Ramos (cell line): Measurements from ENCODE around the gene SLIT3.

Source experiments
- in situ Hi-C: fragments of 300-500 bp; cut with MboI; formaldehyde crosslinking; loops from one replicate; pipeline ENCODE4 v1.14.3; 2022; ENCODE audit warnings: low sequenced_read_pairs; ENCODE audit not compliant: unreplicated experiment

Gene SLIT3

GRCh38 chr5:168779333-168779732 is 521.6 kb downstream of the SLIT3 start:
- in situ Hi-C loops, result no loop called here

GRCh38 chr5:168778536-168778935 is 522.4 kb downstream of the SLIT3 start:
- in situ Hi-C loops, result no loop called here

- in situ Hi-C loops, result no loop called here
Observed at GRCh38 chr5:168777651-168778050, 523.3 kb downstream of the SLIT3 start.

GRCh38 chr5:168776070-168776469 is 524.9 kb downstream of the SLIT3 start:
- in situ Hi-C loops, result no loop called here

GRCh38 chr5:168773226-168773625 is 527.7 kb downstream of the SLIT3 start:
- in situ Hi-C loops, result no loop called here

- in situ Hi-C loops, result no loop called here
Observed at GRCh38 chr5:168772316-168772961, 528.5 kb downstream of the SLIT3 start.

- in situ Hi-C loops, result no loop called here
Observed at GRCh38 chr5:168771678-168772077, 529.3 kb downstream of the SLIT3 start.

- in situ Hi-C loops, result no loop called here
Observed at GRCh38 chr5:168770996-168771395, 529.9 kb downstream of the SLIT3 start.

- in situ Hi-C loops, result no loop called here
Observed at GRCh38 chr5:168770036-168770498, 530.9 kb downstream of the SLIT3 start.

GRCh38 chr5:168768172-168768571 is 532.8 kb downstream of the SLIT3 start:
- in situ Hi-C loops, result no loop called here

GRCh38 chr5:168766426-168766700 is 534.6 kb downstream of the SLIT3 start:
- in situ Hi-C loops, result no loop called here

GRCh38 chr5:168765551-168766425 is 535.2 kb downstream of the SLIT3 start:
- in situ Hi-C loops, result no loop called here

GRCh38 chr5:168765086-168765550 is 535.8 kb downstream of the SLIT3 start:
- in situ Hi-C loops, result no loop called here

- in situ Hi-C loops, result no loop called here
Observed at GRCh38 chr5:168756453-168757391, 544.2 kb downstream of the SLIT3 start.

GRCh38 chr5:168755548-168756093 is 545.3 kb downstream of the SLIT3 start:
- in situ Hi-C loops, result no loop called here

GRCh38 chr5:168753691-168754254 is 547.2 kb downstream of the SLIT3 start:
- in situ Hi-C loops, result no loop called here

GRCh38 chr5:168752416-168753190 is 548.3 kb downstream of the SLIT3 start:
- in situ Hi-C loops, result no loop called here

- in situ Hi-C loops, result no loop called here
Observed at GRCh38 chr5:168752012-168752411, 548.9 kb downstream of the SLIT3 start.

GRCh38 chr5:168750926-168751325 is 550.0 kb downstream of the SLIT3 start:
- in situ Hi-C loops, result no loop called here
